HUES64 (cell line): ENCODE results near the gene JAZF1.

Experiments
- H3K27ac ChIP-seq: 2 replicates; pipeline ENCODE4 v1.7.0; 2013; ENCODE audit warnings: low read depth, low read length, inconsistent platforms
- H3K27me3 ChIP-seq: 2 replicates; pipeline ENCODE4 v1.6.1; 2013; ENCODE audit warnings: mild to moderate bottlenecking, low read length; ENCODE audit not compliant: insufficient read depth
- H3K36me3 ChIP-seq: 2 replicates; pipeline ENCODE4 v1.6.1; 2013; ENCODE audit warnings: mild to moderate bottlenecking, low read length; ENCODE audit not compliant: insufficient read depth
- H3K4me1 ChIP-seq: 2 replicates; pipeline ENCODE4 v1.6.1; 2013; ENCODE audit warnings: mild to moderate bottlenecking, low read length, moderate library complexity; ENCODE audit not compliant: insufficient read depth
- H3K4me3 ChIP-seq: 2 replicates; pipeline ENCODE4 v1.5.1; 2013; ENCODE audit warnings: mild to moderate bottlenecking, low read length, moderate library complexity
- H3K9ac ChIP-seq: 2 replicates; pipeline ENCODE4 v1.6.1; 2013; ENCODE audit warnings: mild to moderate bottlenecking, low read depth, low read length
- H3K9me3 ChIP-seq: 2 replicates; pipeline ENCODE4 v1.6.1; 2013; ENCODE audit warnings: low read depth, low read length; ENCODE audit not compliant: insufficient read depth
- WGBS: fragments of 150-250, 120-280 bp; methylation state at CpG from one replicate; pipeline ENCODE4 v1.1.7; 2013; ENCODE audit warnings: missing lambda C conversion rate; 5-methylcytosine and 5-hydroxymethylcytosine counted together

Gene JAZF1

DNA sequence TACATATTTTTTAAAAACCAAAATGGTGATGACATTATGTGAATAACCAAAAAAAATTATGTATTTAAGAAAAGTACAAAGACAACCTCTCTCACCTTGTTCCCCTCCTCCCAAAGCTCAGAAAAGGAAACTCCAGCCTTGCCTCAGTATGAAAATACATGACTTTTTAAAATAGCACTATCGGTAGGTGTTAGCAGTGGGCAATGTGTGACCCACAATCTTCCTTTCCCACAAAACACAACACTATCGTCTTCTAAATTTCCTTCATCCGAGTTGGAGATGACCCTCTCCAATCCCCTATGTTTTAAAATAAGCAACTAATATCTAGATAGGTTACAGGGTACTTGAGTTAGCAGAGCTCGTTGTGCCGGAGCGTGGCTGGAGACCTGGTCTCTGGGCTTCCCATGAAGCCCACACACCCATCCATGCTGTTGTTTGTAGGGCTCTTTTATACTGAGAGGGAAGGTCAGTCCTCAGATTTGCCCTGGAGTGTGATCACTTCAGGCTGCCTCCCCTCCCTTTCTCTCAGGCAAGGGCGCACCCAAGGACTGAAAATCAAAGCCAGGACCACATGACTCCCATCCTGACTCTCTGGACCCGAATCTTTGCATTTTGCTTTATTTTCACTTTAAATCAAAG, 107.6 kb downstream of the JAZF1 start:
- Histone ChIP-seq H3K4me1 (peaks cover 5% of the 10 kb centered on the region; the same call in 1 of the 2 replicates), H3K9me3 (no peaks in the 10 kb centered on the region), H3K36me3 (no peaks in the 10 kb centered on the region), H3K27me3 (no peaks in the 10 kb centered on the region), H3K4me3 (no peak overlapping the region), H3K27ac (no peak overlapping the region), H3K9ac (no peak overlapping the region)
- WGBS: 86% methylated on average over 4 of the region's 8 CpGs

DNA sequence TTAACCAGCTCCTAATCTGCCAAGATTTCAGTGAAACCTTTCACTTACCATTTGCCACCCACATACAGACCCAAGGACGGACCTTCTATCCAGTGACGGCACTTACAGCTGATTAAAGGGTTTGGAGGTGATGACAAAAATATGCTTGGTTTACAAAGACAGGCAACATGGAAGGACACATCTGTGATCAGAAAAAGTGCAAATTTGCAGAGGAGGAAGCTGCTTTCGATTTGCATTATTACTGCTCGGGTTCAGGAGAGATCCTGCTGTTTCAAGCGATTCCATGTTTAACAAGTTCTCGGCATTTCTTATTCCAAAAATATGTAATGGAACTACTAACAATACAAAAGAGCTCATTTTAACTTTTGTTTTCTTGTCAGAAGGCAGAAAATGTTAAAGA, 109.0 kb downstream of the JAZF1 start:
- no peaks in the 10 kb centered on the region for H3K27me3 ChIP-seq
- peaks cover 5% of the 10 kb centered on the region; the same call in 1 of the 2 replicates for H3K4me1 ChIP-seq
- no peaks in the 10 kb centered on the region for H3K36me3 ChIP-seq
- H3K9me3 ChIP-seq: no peaks in the 10 kb centered on the region
- 90% methylated on average over 6 of the region's 6 CpGs for WGBS
- H3K27ac ChIP-seq: no peak overlapping the region
- no peak overlapping the region for H3K9ac ChIP-seq
- no peak overlapping the region for H3K4me3 ChIP-seq

DNA sequence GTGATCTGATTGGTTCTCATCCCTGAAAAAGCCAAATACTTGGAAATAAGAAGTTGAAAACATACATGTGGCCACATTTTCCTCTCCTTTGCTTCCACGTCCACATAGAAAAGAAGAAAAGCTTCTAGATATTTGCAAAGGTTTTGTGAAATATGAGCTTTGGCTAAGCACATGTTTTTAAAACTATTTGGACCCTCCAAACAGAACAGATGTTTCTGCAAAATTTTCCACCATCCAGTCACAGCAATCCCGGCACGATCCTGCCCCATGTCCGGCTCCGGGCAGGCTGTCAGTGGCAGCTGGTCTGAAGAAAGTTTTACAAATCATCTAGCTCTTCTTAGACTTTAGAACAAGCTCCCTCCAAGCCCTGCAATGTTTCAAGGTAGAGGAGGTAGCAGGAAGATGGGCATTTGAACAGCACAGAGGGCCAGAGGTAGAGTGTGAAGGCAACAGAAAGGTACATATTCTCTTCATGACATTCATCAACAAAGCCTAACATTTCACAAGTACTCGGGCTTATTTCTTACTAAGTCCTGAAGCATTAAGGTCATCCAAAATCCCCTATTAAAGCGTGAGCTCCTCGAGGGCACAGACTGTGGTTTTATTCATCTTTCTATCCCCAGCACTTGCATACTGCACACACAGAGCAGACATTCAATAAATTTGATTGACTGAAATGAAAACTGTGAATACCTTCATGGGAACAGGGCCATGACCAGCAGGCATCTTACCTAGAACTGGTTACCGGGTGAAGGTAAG, 110.1 kb downstream of the JAZF1 start:
- peaks cover 5% of the 10 kb centered on the region; the same call in 1 of the 2 replicates for H3K4me1 ChIP-seq
- H3K27ac ChIP-seq: no peak overlapping the region
- H3K9ac ChIP-seq: no peak overlapping the region
- 91% methylated on average over 9 of the region's 9 CpGs for WGBS
- H3K27me3 ChIP-seq: no peaks in the 10 kb centered on the region
- H3K36me3 ChIP-seq: no peaks in the 10 kb centered on the region
- H3K9me3 ChIP-seq: no peaks in the 10 kb centered on the region
- H3K4me3 ChIP-seq: no peak overlapping the region

DNA sequence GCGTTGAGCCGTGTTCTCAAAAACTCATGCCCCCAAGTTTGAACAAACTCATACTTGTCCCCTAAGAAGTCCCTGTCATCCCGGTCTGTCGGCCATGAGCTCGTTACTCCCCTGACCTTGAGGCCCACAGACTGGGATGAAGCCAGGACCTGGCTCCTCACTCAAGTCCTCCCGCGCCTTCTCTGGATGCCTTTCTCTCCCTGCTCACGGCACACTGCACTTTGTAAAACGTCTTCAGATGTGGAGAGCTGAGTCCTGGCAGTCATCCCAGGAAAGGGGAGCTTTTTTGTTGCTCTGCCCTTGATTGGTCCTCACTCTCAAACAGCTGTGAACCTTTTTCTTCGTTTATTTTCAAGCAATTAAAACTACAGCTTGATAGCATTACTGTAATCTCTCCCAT, 110.8 kb downstream of the JAZF1 start:
- Histone ChIP-seq H3K4me3 (no peak overlapping the region), H3K4me1 (peaks cover 5% of the 10 kb centered on the region; the same call in 1 of the 2 replicates), H3K27me3 (no peaks in the 10 kb centered on the region), H3K36me3 (no peaks in the 10 kb centered on the region), H3K9ac (no peak overlapping the region), H3K9me3 (no peaks in the 10 kb centered on the region), H3K27ac (no peak overlapping the region)
- 87% methylated on average over 10 of the region's 10 CpGs for WGBS

DNA sequence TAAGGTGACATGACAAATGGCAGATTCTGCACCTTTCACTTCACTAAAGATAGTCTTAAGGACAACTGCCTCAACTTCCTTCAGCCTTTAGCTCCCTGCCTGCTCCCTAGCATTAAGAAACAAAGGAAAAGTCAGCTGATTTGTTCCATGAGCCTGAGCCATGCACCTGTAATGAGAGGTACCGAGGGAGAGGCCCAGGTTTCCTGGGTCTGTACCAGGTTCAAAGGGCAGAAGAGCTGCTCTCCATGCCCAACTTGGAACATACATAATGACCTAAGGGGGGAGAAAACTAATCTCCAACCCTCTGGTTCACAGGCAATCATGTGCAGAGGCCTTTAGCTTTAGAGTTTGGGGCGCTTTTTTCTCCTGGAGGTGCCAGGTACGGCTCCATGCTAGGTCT, 111.2 kb downstream of the JAZF1 start:
- H3K9me3 ChIP-seq: no peaks in the 10 kb centered on the region
- H3K36me3 ChIP-seq: no peaks in the 10 kb centered on the region
- WGBS: 95% methylated on average over 3 of the region's 3 CpGs
- no peak overlapping the region for H3K9ac ChIP-seq
- no peaks in the 10 kb centered on the region for H3K27me3 ChIP-seq
- H3K4me3 ChIP-seq: no peak overlapping the region
- H3K27ac ChIP-seq: no peak overlapping the region
- peaks cover 5% of the 10 kb centered on the region; the same call in 1 of the 2 replicates for H3K4me1 ChIP-seq

DNA sequence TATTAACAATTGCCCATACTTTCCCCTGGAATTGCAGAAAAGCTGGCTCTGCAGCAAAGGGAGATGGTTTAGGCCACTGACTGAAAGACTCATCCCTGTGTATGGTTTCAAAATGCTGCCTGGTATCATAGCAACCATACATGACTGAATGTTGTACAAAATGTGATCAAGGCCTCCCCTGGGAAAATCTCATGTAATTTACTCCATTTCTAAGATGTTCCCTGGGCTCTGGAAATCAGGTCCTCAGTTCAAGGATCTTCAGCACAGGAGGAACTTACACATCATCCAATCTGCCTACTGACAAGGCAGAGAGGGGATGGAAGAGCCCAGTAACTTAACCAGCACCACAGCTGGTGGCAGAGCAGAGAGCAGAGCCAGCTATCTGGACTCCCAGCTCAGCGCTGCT, 111.8 kb downstream of the JAZF1 start:
- Histone ChIP-seq H3K4me1 (peaks cover 5% of the 10 kb centered on the region; the same call in 1 of the 2 replicates), H3K9ac (no peak overlapping the region), H3K27me3 (no peaks in the 10 kb centered on the region), H3K4me3 (no peak overlapping the region), H3K36me3 (no peaks in the 10 kb centered on the region), H3K9me3 (no peaks in the 10 kb centered on the region), H3K27ac (no peak overlapping the region)
- 88% methylated on average over 1 of the region's 1 CpG for WGBS

DNA sequence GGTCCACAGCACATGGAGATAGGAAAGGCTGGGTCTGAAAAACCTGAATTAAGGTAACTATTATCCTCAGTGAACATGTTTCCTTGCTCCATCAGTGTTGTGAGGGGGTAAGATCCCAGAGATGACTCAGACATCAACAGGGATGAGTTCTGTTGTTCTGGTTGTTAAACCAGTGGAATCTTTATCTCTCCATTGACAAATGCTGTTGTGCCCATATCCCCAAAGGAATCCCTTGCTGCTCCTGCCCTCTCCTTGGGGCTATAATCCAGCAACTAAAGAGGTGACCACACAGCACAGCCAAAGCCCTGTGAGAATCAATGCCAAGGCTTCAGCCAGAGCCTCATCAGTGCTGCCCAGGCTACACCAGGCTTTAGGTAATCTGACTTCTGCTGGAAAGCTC, 113.4 kb downstream of the JAZF1 start:
- H3K4me1 ChIP-seq: peaks cover 10% of the 10 kb centered on the region; the same call in 1 of the 2 replicates
- no peak overlapping the region for H3K9ac ChIP-seq
- H3K4me3 ChIP-seq: no peak overlapping the region
- no peaks in the 10 kb centered on the region for H3K27me3 ChIP-seq
- H3K27ac ChIP-seq: no peak overlapping the region
- H3K9me3 ChIP-seq: no peaks in the 10 kb centered on the region
- H3K36me3 ChIP-seq: no peaks in the 10 kb centered on the region

DNA sequence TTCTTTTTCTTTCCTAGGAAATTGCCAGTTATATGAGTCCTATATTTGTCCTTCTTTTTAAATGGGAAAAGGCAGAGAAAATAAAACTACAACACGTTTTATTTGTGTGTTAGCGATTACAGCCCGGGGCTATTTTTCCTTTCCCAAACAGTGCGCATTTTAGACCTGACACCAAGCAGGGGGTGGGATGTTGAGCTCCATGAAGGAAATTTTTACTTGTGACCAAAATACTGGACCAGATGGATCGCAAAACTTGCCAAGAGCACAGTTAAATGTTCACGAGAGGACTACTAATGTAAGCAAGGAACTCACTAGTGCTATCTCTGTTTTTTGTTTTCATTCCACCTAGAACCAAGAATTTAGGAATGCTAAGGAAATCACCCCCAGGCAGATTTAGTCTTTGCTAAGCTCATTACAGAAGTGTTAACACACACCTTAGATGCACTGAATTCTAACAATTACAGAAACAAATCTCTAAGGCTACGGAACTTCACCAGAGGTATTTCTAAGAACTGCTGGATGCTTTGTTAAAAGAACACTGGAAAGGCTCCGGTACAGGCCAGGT, 114.8 kb downstream of the JAZF1 start:
- Histone ChIP-seq H3K27me3 (no peaks in the 10 kb centered on the region), H3K4me3 (no peak overlapping the region), H3K9me3 (no peaks in the 10 kb centered on the region), H3K4me1 (peaks cover 17% of the 10 kb centered on the region), H3K9ac (no peak overlapping the region), H3K27ac (no peak overlapping the region; the same call in 1 of the 2 replicates), H3K36me3 (no peaks in the 10 kb centered on the region)
- 91% methylated on average over 8 of the region's 8 CpGs for WGBS

DNA sequence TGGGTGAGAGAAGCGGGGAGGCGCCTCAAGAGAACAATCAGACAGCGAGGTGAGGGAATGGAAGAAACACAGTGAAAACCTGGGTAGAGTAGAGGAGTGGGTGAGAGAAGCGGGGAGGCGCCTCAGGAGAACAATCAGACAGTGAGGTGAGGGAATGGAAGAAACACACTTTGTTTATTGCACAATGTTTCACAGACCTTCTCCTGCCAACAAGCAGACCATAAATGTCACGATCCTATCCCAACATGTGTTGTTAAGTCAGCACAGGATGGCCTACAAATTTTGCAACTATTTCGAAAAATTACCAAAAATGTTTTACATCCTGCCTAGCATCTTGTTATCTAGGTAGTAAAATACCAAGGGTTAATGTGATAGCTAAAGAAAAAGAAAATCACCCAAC, 115.3 kb downstream of the JAZF1 start:
- no peak overlapping the region for H3K4me3 ChIP-seq
- no peaks in the 10 kb centered on the region for H3K36me3 ChIP-seq
- H3K27me3 ChIP-seq: no peaks in the 10 kb centered on the region
- WGBS: 88% methylated on average over 7 of the region's 7 CpGs
- no peaks in the 10 kb centered on the region for H3K9me3 ChIP-seq
- H3K27ac ChIP-seq: no peak overlapping the region
- peaks cover 22% of the 10 kb centered on the region for H3K4me1 ChIP-seq
- H3K9ac ChIP-seq: no peak overlapping the region

DNA sequence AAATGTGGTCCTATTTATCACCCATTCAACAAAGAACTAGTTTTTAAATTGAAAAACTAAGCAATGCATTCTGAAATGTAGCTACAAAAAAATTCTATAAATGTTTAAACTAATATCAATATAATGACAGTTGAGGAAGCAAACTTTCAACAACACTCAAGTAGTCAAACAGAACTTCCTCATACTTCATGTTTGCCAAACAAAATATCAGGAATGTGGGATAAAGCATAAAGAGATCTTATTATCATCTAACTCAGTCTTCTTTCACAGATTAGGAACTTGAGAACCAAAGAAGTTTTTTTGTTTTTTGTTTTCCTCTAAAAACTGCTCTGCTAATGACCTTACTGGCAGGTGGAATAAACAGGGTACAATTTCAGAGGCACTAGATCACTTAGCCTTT, 116.2 kb downstream of the JAZF1 start:
- Histone ChIP-seq H3K4me1 (peaks cover 26% of the 10 kb centered on the region), H3K27me3 (no peaks in the 10 kb centered on the region), H3K27ac (no peak overlapping the region), H3K36me3 (no peaks in the 10 kb centered on the region), H3K9me3 (no peaks in the 10 kb centered on the region), H3K9ac (no peak overlapping the region), H3K4me3 (no peak overlapping the region)

DNA sequence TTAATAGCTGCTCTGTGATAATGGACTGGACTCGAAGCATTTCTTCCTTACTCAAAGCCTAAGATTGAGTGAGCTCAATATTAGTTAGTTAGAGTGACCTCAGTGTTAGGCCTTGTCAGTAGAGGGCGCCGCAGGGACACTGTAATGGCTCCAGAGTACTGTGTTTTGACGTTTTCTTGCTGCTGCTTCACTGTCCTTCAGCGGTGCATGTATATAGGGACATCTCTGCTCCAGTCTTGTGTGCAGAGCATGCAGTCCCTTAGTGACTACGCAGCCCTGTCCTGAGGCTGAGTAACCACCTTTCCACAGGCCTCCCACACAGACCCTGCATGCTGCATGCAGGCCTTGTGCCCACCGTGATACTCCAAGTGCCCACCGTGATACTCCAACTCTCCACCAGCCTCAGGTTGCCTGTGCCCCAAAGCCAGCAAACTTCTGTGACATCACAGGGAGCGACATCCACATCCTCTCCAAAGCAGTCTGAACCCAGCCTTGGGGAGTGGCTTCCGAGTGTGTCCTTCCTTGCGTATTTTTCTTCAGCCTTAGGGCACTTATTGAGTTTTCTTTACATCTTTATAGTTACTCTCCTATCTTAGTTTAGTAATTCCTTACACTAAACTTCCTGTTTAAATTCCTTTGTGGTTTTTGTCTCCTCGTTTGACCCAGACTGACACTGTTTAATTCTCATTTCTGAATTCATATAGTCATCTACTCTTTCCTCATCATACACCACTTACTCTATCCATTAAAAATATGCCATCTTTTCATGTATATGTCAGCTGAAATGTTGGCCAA, 118.2 kb downstream of the JAZF1 start:
- H3K27ac ChIP-seq: no peak overlapping the region
- H3K9ac ChIP-seq: no peak overlapping the region
- H3K27me3 ChIP-seq: no peaks in the 10 kb centered on the region
- WGBS: 56% methylated on average over 11 of the region's 12 CpGs
- H3K36me3 ChIP-seq: no peaks in the 10 kb centered on the region
- no peak overlapping the region for H3K4me3 ChIP-seq
- peaks cover 26% of the 10 kb centered on the region for H3K4me1 ChIP-seq
- no peaks in the 10 kb centered on the region for H3K9me3 ChIP-seq
